Panc1 (cell line): ENCODE results near the gene ACTL10.

Experiments
- POLR2AphosphoS5 ChIP-seq: IDR thresholded peaks from 2 replicates; pipeline ENCODE4 v1.6.1; 2012; ENCODE audit warnings: mild to moderate bottlenecking, low read depth, low read length, moderate library complexity
- SIN3A ChIP-seq: IDR thresholded peaks from 2 replicates; pipeline ENCODE4 v1.6.1; 2012; ENCODE audit warnings: low read depth, mild to moderate bottlenecking, low read length, moderate library complexity, borderline replicate concordance; ENCODE audit not compliant: insufficient read depth
- TCF7L2 ChIP-seq: IDR thresholded peaks from 2 replicates; pipeline ENCODE4 v1.6.1; 2011; ENCODE audit warnings: mild to moderate bottlenecking, low read depth, low read length, inconsistent platforms
- TF ChIP-seq, protein P1 (sequence below): fragments of 450-650 bp; IDR thresholded peaks from 2 replicates; pipeline ENCODE4 v1.5.1; 2017; ENCODE audit warnings: mild to moderate bottlenecking
- TF ChIP-seq, protein P2 (sequence below), 2 experiments: IDR thresholded peaks; 2 replicates each; pipeline ENCODE4 v1.6.1; 2011 to 2012; ENCODE audit warnings: low read depth in 2 of 2, control low read depth in 1 of 2, low read length in 1 of 2, mild to moderate bottlenecking in 1 of 2, moderate library complexity in 1 of 2; ENCODE audit not compliant: insufficient read depth in 1 of 2

DNA sequence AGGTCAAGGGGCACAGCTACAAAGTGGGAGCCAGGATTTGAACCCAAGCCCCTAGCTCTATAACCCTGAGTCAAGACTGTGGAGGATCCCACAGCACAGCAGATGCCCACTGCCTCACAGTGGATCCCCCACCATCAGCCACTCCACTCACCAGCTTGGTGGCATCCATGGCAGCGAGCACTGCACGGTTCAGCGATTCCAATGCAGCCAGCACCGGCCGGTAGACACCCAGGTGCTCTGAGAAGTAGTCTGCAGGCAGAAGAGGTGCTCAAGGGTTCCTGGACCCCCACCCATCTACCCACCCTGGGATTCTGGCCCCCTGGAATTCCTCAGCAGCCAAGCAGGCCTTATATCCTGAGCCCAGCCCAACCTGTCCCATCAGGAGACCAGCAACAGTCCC is 2.5 kb downstream of the ACTL10 start:
- TF ChIP-seq, protein P1, sequence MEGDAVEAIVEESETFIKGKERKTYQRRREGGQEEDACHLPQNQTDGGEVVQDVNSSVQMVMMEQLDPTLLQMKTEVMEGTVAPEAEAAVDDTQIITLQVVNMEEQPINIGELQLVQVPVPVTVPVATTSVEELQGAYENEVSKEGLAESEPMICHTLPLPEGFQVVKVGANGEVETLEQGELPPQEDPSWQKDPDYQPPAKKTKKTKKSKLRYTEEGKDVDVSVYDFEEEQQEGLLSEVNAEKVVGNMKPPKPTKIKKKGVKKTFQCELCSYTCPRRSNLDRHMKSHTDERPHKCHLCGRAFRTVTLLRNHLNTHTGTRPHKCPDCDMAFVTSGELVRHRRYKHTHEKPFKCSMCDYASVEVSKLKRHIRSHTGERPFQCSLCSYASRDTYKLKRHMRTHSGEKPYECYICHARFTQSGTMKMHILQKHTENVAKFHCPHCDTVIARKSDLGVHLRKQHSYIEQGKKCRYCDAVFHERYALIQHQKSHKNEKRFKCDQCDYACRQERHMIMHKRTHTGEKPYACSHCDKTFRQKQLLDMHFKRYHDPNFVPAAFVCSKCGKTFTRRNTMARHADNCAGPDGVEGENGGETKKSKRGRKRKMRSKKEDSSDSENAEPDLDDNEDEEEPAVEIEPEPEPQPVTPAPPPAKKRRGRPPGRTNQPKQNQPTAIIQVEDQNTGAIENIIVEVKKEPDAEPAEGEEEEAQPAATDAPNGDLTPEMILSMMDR = no peak
- TF ChIP-seq POLR2AphosphoS5 (no peak), TCF7L2 (no peak), SIN3A (no peak)
- TF ChIP-seq, protein P2, sequence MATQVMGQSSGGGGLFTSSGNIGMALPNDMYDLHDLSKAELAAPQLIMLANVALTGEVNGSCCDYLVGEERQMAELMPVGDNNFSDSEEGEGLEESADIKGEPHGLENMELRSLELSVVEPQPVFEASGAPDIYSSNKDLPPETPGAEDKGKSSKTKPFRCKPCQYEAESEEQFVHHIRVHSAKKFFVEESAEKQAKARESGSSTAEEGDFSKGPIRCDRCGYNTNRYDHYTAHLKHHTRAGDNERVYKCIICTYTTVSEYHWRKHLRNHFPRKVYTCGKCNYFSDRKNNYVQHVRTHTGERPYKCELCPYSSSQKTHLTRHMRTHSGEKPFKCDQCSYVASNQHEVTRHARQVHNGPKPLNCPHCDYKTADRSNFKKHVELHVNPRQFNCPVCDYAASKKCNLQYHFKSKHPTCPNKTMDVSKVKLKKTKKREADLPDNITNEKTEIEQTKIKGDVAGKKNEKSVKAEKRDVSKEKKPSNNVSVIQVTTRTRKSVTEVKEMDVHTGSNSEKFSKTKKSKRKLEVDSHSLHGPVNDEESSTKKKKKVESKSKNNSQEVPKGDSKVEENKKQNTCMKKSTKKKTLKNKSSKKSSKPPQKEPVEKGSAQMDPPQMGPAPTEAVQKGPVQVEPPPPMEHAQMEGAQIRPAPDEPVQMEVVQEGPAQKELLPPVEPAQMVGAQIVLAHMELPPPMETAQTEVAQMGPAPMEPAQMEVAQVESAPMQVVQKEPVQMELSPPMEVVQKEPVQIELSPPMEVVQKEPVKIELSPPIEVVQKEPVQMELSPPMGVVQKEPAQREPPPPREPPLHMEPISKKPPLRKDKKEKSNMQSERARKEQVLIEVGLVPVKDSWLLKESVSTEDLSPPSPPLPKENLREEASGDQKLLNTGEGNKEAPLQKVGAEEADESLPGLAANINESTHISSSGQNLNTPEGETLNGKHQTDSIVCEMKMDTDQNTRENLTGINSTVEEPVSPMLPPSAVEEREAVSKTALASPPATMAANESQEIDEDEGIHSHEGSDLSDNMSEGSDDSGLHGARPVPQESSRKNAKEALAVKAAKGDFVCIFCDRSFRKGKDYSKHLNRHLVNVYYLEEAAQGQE (IDR thresholded peaks at IDR 0.05; ENCODE audit: insufficient read depth in 1 of 2, low read depth in 2 of 2, low read length in 1 of 2) = no peak
